Activated naive CD4-positive, alpha-beta T cell (primary cell): ENCODE data around the gene RPL7A.

ENCODE experiments used
- DNase-seq, 4 experiments: peaks; one replicate each; lab custom pipeline; 2025; lab: John Stamatoyannopoulos, UW

The RPL7A gene

DNA sequence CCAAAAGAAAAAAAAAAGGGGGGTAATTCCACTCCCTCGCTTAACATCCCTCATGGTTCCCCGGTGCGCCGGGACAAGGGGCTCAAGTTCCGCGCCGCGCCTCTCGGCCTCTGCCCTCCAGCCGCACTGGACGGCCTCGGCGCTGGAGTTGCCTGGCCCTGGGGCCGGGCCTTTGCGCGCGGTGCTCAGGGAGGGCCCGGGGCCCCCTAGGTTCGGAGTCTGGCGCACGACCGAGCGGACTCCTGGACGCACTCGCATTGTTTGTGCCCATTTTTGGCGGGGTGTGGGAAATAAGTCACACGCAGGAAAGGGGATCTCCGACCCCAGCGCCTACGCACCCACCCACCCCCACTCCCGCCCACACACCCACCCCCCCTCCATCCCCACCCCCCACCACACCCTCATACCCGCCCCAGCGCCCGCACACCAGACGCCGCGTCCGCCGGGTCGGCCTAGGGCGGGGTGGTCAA lies 468 bp upstream of the RPL7A start:
- peak in 1 of 4 experiments; percentile 46 for DNase-seq

DNA sequence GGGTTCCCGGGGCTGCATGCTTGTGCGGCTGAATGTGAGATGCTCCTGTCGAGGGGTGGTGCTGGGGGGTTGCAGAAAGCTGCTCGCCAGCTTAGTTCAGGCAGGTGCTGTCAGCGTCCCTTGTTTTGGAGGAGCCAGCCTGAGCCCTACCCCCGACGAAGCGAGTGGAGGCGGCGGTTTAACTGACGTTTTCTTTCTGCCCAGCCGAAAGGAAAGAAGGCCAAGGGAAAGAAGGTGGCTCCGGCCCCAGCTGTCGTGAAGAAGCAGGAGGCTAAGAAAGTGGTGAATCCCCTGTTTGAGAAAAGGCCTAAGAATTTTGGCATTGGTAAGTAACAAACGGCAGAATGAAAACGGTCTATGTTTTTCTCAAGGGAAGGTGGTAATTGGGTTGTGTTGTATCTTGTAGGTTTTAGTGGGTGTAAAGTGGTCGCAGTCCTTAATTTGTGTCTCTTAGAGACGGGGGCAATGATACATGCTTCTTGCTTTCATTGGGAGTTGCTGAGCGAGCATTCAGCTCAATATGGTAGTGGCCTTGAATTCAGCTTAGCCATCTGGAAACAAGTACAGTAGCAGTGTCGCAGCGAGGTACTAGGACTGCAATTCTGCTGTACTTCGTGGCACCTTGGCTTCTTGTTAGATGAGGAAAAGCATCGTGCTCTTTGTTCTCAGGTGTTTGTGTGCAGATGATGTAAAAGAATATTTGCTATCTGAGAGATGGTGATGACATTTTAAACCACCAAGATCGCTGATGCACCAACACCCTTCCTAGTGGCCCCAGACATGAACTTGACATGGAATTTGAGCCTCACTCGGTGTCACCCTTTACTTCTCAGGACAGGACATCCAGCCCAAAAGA lies 928 bp downstream of the RPL7A start:
- no peak for DNase-seq

DNA sequence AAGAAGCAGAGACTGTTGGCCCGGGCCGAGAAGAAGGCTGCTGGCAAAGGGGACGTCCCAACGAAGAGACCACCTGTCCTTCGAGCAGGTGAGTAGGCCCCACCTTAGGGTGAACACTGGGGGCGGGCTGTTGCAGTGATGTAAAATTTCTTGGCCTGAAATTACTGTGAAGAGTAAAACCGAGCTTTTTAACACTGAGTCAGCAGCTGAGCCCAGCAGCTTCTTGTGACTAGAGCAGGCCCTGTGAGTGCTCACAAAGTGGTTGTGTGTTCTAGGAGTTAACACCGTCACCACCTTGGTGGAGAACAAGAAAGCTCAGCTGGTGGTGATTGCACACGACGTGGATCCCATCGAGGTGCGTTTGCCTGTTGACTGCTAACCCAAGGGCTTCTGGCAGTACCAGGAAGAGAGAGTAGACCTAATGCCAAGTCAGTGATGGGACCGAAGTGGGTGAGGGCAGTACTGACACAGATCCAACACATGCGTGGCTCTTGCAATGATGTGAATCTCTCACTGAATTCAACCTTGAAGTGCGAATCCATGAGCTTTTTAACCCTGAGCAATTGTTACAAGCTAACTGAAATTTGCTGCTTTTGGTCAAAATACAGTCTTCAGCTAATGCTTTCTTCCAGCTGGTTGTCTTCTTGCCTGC lies 2.1 kb downstream of the RPL7A start:
- no peak for DNase-seq

DNA sequence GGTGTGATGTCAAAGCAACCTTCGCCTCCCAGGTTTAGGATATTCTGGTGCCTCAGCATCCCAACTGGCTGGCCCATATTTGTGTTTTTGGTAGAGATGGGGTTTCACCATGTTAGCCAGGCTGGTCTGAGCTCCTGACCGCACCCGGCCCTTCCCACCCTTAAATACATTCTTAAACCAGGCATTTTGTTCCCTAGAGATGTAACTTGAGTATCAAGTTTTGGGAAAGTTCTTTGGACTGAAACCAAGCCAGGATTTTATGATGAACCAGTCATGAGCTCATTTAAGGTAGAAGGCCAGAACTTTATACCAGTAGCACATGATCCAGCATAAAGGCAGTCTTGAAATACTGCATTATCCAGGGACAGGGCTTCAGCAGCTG lies 3.5 kb downstream of the RPL7A start:
- no peak for DNase-seq

DNA sequence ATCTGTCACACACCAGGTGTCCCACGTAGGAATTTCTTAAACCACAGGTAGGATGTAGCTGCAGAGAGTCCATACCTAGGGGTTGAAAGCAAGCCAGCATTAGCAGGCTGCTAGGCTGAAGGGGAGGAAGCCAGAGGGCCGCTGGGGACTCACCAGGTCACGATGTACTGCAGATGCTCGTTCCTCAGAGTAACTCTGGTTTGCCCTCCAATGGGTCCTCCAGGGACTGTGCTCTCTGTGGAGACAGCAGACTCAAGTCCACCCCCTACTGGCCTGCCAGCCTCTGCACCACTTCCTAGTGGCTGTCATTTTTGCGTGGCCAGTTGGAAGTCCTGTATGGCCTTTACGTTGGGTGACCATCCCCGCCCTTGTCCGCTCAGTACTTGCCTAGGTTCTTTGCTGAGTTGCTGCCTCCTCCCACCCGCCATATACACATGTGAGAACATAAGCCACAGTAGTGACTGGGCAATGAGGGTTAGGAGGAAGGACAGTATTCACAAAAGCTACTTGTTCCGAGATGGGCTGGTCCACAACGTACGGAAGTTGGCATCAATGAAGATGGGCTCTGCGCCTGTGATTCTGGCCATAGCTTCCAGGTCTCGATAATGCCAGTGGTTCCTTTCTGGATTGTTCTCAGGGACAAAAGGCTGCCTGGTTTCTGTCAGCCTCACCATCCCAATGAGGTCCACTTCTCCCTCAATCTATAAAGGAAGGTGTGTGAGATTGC lies 4.1 kb downstream of the RPL7A start:
- no peak for DNase-seq

DNA sequence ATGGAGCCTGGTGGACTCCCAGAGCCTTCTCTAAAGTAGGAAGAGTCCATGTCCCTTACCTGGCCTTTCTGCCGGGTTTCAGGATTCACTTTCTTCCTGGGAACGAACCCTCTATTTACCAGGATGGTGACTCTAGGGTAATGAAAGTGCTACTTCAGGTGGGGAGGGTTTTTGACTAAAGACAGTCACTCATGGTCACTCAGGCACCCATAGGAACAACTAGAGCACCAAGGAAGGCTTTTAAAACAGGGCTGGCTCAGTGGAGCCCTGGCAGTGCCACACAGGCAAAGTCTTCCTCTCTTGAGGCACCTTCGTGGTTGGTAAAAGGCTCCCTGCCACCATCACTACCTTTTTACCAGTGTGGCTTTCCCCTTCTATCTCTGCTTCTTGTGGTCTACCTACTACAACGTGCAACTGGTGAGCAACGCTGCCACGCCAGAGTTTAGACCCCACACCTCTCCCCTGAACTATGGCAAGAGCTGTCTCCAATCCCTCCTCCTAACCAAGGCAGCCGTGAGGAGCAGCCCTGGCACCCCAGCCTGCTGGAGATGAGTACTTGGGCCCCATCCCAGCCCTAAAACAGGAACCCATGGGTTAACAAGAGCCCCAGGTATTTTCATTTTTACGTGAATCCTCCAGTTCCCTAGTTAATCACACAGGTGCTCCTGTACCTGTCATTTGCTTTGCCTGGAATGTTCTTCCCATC lies 4.8 kb downstream of the RPL7A start:
- DNase-seq, result no peak

DNA sequence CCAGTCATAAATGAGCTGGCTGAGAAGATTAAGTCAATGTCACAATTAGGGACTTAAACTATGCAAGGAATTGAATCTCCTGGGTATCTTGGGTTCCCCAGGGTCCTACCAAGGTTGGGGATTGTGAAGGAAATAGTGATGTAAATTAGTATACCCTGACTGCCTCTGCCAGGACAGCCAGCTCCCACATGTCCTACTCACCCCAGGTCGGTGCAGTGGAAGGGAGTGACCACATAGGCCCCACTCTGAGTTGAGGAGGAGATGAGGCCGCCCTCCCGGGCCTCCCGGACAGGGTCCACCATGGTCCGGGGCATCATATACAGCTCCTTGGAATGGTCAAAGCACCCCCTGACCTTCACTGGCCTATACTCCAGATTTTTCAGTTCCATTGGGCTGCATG lies 5.5 kb downstream of the RPL7A start:
- DNase-seq, result no peak

DNA sequence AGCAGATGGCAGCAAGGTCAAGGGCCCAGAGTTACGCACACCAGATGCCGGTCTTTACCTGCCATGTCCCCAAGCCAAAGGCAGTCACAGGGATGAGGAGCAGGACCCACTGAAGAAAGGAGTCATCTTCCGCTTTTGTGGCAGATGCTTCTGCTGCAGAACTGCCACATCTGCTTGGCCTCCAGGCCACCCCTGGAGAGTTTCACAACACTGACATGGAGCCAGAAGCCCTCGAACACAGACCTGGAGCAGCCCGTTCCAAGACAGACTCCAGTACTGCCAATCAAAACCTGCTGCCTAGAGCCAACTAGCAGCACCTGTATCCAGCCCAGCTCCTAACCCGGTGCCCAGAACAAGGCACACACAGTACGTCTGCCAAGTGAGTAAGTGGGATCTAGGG lies 6.7 kb downstream of the RPL7A start:
- DNase-seq, result no peak

DNA sequence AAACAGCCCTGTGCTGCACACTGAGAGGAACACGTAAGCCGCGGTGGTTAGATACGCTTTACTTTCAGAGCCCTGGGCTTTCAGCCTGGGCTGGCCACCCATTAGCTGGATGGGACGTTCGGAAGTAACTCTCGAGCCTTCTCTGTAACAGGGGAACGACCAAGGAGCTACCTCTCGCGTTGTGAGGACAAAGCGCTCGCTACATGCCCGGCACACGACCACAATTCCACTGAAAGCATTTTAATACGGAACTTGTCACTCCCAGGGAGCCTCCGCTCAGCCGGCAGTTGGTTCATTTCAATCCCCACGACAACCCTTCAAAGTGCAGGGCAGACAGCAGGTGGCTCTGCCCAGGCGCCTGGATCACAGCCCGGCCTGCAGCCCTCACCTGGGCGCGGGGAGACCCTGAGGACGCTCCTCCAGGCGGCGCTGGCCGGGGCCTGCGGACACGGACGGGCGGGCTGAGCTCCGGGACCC lies 7.9 kb downstream of the RPL7A start:
- no peak for DNase-seq

DNA sequence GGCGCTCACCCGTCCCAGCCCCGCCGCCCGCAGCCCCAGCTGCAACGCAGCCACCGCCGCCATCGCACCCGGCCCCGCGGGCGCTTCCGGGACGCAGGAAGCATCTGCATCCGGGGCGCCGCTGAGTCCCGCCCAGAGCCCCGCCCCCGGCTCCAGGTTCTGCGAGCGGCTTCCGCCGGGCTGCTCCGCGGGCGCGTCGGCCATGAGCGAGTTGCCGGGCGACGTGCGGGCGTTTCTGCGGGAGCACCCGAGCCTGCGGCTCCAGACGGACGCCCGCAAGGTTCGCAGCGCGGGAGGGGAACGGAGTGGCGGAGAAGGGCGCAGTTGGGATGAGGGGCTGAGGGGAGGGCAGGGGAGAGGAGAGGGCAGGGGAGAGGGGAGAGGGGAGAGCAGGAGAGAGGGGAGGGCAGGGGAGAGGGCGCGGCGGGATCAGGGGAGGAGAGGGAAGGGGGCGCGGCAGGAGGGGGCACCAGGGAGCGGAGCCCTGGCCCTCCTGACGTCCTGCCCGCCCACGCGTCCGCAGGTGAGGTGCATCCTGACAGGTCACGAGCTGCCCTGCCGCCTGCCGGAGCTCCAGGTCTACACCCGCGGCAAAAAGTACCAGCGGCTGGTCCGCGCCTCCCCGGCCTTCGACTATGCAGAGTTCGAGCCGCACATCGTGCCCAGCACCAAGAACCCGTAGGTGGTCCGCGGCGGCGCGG lies 8.5 kb downstream of the RPL7A start, which contains the start of the genes SURF1 and SURF2:
Gene SURF1 (minus strand): TSS at position 97 of the 701 bp plus-strand sequence. CDS start 34 bp downstream, at position 63.
Gene SURF2 (plus strand): TSS at position 160 of the 701 bp plus-strand sequence. CDS start 43 bp downstream, at position 203.
- DNase-seq, result peak; percentile 62 to 93 (median 72)

DNA sequence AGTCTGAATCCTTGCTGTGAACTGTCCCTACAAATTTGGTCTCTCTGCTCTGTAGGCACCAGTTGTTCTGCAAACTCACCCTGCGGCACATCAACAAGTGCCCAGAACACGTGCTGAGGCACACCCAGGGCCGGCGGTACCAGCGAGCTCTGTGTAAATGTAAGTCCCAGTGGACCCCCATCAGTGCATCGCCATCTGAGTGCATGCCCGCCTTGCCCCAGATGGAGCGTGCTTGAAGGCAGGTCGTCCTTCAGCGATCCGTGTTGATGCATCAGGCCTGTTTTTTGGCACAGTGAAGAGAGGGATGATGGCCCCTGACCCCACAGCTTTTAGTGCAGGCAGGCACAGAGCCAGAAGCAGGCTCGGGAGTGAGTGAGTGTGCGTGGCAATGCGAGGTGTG lies 9.6 kb downstream of the RPL7A start:
- DNase-seq, result no peak

DNA sequence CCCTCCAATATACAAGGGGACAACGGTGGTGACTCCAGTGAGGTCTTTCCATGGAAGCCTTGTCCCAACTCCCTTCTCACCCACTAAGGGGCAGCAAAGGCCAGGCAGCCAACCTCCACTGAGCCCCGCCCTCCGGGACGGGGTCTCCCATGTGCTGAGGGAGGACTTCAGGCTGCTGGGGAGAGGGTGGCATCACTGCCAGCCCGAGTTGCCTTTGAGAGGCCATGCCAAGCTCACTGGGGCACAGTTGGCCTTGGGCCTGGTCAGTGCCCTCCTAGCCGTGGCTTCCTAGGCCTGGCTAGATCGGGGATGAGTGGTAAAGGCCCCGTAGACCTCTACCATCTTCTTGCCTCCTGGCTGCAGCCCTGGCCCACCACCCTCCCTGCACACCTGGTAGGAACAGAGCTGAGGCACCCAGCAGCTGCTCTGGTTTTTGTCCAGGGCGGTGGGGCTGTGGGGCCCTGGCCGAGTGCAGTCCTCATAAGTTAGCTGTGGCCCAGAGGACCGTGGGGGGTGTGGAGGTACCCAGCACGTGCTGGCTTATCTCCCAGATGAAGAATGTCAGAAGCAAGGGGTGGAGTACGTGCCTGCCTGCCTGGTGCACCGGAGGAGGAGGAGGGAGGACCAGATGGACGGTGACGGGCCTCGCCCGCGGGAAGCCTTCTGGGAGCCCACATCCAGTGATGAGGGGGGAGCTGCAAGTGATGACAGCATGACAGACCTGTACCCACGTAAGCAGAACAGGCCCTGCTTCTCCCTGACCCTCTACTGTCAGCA lies 11.6 kb downstream of the RPL7A start:
- DNase-seq, result peak in 1 of 4 experiments; percentile 16

DNA sequence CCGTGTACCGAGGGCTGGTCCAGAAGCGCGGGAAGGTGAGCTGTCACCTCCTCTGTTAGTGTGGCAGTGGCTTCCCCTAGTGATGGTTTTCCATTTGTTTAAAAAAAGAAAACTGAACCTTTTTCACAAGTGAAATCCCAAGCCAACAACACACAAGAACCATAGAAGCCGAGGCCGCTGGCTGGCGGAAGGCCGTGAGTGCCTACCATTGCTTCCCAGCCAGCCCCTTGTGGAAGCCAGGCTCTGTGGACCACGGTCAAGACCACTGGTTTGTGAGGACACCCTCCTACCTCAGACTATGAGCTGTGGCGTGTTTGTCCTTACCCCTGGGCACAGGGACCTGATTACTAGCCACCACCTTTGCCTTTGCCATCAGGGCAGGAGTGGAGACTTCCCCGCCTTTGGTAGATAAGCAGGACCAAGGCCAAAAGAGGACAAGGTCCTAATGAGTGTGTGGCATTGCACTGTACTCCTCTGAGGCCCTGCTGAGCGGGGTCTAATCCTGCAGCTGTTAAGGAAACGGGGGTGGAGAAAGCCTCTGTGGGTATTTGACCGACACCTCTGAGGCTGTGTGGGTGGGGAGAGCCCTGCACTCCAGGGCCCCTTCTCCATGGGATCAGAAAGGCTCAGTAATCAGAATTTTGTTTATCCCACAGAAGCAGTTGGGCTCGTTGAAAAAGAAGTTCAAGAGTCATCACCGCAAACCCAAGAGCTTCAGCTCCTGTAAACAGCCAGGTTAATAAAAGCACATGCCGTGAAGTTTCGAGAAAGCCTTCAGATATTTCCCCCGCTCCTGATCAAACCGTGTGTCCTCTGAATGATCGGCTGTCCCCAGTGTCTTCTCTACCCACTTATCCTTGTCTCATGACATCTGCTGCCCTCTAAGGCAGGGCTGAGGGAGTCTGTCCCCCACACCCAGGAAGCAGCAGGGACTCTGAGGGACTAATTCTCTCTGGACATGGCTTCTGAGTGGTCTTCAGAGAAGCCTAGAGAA lies 12.7 kb downstream of the RPL7A start:
- DNase-seq, result no peak

DNA sequence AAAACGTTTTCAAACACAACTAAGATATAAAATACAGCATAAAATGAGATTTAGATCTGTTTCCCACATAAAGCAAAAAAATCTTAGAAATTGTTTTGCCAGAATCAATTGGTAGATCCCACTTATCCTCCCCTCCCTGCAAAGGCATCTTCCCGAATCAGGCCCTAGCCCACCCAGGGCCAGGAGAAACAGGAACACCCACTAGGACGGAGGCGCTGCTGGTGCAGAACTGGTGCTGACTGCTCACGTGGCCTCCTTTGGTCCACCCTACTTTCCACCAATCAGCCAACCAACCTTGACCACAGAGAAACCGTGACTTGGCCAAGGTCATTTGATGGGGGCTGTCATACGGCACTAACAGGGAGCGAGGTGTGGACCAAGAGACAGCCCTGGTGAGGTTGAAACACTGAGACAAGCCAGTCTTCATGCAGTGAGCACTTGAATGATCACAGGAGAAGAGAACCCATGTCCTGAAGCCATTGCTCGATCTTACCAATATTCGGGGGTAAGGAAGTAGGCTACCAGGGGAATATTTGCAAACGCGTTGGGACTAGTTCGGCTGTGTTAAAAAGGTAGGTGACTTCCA lies 13.6 kb downstream of the RPL7A start:
- DNase-seq, result no peak

DNA sequence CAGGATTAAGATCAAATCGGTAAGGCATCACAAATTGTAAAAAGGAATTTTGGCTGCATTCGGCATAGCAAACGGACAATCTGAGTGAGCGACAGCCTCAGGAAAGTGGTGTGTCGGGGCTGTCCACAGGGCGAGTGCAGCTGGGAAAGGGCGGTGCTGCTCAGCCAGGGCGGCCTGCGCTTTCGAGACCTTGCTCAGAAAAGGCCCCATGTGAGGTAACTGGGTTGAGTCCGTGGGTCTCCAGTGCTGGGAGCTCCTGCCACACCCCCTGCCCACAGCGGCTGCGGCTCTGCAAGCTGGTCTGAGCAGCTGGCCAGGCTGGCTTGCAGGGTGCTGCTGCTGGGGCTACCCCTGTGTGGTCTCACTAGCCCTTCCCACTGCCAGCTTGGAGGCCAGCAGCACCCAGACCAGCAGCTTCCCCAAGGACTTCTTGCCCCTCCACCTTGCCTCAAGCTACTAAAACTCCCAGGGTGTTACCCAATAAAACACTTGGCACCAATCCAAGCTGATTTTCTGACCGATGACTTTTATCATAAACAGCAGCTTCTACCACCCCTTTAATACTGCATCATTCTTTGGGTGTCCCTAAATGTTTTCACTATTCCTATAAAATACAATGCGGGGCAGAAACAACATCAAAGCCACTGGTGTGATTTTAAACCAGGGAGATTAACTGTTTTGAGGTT lies 14.5 kb downstream of the RPL7A start:
- no peak for DNase-seq

DNA sequence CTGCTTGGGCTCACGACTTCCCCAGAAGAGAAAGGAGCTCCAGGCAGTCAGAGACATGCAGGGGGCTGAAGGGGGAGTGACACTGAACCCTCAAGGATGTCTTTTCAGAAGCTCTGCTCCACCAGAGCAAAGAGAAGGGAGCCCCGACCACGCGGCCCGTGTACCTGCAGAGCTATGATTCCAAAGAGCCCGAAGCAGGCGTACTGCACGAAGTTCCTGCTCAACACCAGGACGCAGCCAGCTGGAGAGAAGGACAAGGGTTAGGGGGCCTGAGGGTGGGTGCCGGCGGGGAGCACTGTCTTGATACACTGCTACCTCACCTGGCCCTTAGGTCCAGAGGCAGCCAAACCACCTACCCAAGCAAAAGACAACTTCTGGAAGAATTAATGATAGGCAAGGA lies 18.4 kb downstream of the RPL7A start:
- DNase-seq, result no peak

DNA sequence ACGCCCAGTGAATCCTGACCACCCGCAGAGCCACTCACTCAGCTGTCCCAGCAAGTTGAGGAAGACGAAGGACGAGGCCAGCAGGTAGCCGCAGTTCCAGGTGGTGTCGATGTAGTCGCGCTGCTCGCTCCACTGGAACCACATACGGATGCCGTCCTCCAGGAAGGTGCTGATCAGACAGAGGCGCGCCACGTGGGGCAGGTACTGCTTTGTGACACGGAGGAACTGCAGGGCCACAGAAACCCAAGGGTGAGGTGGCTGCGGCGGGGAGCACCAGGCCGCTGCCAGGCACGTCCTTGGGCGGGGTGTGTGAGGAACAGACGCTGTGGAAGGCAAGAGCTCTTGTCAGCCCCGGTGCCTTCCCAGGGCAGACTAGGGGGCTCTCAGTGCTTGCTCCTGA lies 19.2 kb downstream of the RPL7A start:
- no peak for DNase-seq

DNA sequence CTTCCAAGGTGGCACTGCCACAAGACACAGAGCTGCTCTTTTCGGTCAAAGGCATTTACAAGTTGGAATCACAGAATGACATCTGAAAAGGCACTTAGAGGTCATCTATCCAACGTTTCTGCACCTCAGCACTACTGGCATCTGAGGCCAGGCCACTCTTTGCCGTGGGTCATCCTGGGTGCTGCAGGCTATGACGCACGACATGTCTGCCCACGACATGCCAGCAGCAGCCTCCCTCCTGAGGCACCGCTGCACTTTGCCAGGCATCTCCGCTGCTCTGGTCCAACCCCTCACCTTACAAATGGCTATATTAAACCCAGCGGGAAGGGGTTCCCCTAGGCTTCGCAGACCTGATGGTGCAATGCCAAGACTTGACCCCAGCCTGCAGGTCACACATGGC lies 19.8 kb downstream of the RPL7A start:
- DNase-seq, result no peak
